Stimulated activated CD4-positive, alpha-beta T cell treated with anti-CD3 and anti-CD28 coated beads, Interleukin-2, amount 100 ng/mL, for 48 hours (primary cell): ENCODE data around the gene ODF2.
A peak's percentile ranks its signal among the peaks of the same experiment; 100 is the strongest.
"Not testable (repeated sequence)": the region's sequence is repeated elsewhere in the genome, so short reads cannot be mapped to it uniquely, and the experiment has no call there.

Experiments
- DNase-seq, 2 donors: peaks; one replicate each; pipeline ENCODE4 v3.0.0-alpha.2; 2020

The ODF2 gene

DNA sequence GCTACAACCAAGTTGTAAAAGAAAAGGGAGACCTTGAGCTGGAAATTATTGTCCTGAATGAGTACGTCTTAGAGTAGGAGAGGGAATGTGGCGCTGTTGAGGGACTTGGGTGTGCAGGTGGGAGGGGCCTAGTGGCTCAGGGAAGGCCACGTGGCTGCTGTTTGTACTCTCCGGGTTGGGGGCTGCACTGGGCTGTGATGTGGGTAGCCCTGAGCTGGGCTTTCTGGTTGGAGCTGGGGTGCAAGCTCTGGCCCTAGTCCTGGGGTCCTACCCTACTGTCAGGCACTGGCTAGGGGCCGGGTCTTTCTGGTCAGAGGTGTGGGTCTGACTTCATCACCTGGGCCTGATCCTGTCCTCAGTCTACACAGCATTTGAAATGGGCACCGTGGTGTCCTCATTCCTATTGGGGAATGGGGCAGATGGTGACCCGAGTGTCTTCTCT lies 29.6 kb downstream of the ODF2 start:
- DNase-seq = no peak

DNA sequence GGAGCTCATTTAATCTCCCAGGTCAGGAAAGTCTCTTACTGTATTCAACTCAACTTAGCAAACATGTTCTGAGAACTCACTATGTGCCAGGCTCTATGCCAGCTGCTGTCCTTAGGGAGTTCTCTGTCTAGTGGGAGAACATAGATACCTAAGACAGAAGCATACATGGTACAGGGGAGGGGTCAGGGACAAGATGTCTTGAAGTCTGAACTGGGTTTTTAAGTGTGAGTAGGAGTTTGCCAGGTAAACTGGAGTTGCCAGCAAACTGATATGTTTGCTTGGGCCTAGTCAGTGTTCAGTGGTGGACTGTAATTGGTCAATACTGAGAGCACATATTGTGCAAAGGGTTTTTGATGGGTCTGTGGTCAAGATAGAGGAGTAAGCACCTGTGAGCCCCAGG lies 30.4 kb downstream of the ODF2 start:
- no peak for DNase-seq

DNA sequence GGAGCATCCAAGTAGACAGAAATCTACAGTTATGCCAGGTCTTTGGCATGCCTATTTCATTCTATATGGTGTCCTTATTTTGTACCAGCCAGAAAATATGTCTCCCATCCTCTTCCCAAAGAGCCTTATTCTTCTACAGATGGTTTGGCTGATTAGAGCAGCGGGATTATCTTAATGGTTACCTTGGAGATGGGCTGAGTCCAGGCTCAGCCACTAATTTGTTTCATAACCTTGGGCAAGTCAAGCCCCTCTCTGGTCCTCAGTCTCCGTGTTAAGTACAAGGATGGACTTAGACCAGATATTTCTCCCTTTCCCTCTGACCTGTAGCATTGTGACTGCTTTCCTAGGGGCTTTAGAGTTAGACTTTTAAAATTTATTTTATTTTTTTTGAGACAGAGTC lies 37.6 kb downstream of the ODF2 start:
- DNase-seq = no peak

DNA sequence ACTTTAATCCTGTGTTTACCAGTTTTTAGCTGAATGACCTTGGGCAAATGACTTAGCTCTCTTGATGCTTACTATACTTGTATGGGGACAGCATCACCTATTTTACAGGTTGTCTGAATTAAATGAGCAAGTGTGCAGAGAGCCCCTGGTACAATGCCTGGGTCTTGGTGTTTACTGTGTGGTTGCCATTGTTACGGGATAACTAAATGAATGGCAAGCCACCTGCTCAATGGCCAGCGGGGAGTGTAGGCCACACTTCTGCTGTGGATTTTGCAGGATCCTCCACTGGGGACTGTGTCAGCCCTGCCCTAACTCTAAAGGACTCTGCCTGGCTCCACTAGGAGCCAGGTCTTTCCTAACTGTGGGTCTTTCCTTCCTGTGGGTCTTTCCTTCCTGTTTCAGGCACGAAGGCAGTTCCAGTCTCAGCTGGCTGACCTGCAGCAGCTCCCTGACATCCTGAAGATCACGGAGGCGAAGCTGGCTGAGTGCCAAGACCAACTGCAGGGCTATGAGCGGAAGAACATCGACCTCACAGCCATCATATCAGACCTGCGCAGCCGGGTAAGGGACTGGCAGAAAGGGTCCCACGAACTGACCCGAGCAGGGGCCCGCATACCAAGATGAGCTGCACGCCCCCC lies 38.4 kb downstream of the ODF2 start:
- DNase-seq = no peak

DNA sequence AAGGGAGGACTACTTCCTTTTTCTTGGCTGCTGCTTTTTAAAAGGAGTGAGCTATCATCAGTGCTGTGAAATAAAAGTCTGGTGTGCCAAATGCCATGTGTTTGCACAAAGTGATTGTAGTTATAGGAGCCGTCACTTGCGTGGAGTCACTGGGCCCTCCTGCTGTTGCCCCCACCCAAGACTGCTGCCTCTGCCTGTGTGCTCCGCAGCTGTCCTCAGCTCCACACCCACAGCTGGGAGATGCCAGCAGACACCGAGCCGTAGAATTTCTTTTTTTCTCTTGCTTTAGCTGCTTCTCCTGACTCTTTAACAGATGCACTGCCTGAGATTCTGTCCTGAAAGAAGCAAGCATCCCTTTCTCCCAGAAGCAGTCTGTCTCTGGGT lies 38.9 kb downstream of the ODF2 start:
- DNase-seq = no peak

DNA sequence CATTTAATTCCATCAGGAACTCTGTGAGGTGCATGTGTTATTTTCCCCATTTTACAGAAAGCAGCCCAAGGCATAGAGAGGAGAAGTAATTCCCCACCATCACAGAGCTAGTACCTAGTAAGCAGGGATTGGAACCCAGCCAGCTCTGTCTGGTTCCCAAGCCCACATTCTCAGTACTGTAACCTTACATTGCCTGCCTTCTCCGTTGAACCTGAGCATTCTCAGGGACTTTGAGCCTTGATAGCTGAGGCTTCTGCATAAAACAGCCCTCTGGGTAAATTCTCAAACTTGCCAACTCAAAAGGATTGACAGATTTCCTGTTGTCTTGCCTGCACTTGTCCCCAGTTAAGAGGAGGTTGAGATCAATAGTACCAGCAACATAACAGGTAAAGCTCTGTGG lies 39.5 kb downstream of the ODF2 start:
- no peak for DNase-seq

DNA sequence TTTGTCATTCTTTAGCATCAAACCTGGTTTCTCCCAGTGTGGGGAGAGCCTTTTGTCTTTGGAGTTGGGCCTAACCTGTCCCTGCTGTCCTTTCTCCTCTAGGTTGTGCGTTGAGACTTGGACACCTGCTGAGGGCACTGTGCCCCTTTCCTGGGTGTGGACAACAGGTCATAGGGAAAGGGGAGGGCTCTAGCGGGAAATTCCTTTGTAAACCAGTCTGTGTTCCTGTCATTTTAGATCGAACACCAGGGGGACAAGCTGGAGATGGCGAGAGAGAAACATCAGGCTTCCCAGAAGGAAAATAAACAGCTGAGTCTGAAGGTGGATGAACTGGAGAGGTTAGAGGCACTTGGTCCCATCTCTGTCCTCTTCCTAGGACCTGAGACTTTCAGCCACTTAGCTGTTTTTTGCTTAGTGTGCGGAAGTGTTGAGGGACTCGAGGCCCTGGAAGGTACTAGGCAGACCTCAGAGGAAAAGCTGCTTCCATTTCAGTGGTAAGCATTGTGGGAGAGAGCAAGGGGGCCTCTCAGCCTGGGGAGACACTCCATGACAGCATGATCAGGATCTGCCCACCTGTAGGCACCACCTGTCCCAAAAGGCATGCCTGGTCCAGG lies 40.1 kb downstream of the ODF2 start:
- DNase-seq = no peak

DNA sequence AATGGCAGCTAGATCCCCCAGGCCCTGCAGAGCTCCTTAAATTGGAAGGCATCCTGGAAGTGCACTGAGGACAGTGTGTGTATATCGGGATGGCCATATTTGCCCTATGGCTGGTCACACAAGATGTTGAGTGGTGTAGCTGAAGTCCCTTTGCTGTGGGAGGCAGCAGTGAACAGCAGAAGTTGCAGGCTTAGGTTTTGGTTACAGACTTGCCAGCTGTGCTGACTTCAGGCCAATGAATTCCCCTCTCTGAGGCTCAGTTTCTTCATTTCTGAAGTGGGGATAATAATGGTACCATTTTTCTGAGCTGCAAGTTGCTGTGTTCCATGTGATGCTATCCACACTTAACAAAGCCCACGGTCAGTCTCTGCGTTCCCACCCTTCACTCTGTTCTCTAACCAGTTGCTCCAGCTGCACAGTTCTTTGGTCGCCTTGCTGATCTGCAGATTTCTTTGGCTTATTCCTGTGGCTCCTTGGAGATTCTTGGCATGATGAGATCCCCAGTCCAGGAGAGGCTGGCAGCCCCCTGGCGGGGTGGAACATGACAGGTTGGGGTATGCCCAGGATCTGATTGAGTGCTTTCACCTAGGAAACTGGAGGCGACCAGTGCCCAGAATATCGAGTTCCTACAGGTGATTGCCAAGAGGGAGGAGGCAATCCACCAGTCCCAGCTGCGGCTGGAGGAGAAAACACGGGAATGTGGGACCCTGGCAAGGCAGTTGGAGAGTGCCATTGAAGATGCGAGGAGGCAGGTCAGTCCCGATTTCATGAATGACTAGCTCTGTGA lies 42.2 kb downstream of the ODF2 start:
- DNase-seq = no peak

DNA sequence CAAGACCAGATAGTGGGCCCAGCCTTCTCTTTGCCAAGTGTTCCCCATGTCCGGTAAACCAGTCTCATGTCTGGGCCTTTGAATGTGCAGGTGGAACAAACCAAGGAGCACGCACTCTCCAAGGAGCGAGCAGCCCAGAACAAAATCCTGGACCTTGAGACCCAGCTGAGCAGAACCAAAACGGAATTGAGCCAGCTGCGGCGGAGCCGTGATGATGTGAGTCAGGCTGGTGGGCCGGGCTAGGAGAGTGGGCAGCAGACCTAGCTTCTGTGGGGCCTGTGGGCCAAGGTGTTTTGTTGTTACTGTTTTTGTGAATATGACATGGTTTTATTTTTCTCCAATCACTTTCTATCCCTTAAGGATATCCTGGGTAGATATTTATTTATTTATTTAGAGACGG lies 43.1 kb downstream of the ODF2 start:
- DNase-seq = no peak

DNA sequence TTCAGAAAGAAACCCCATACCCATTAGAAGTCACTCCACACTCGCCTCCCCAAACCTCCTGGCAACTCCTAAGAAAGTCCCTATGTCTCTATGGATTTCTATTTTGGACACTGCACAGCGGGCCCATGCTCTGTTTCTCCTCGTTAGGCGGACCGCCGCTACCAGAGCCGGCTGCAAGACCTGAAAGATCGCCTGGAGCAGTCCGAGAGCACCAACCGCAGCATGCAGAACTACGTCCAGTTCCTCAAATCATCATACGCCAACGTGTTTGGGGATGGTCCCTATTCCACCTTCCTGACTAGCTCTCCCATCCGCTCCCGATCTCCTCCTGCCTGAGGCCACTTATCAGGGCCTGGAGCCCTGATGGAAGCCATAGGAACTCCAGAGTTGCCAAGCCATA lies 44.1 kb downstream of the ODF2 start:
- DNase-seq = no peak

DNA sequence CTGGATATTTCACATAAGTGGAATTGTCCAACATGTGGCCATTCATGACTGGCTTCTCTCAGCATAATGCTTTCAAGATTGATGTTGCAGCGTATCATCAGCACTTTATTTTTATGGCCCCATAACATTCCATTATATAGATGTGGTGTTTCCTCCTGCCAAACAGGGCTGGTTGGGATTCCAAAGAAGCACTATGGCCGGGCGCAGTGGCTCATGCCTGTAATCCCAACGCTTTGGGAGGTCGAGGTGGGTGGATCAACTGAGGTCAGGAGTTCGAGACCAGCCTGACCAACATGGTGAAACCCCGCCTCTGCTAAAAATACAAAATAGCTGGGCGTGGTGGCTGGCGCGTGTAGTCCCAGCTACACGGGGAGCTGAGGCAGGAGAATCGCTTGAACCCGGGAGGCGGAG lies 47.6 kb downstream of the ODF2 start:
- not testable (repeated sequence) for DNase-seq

DNA sequence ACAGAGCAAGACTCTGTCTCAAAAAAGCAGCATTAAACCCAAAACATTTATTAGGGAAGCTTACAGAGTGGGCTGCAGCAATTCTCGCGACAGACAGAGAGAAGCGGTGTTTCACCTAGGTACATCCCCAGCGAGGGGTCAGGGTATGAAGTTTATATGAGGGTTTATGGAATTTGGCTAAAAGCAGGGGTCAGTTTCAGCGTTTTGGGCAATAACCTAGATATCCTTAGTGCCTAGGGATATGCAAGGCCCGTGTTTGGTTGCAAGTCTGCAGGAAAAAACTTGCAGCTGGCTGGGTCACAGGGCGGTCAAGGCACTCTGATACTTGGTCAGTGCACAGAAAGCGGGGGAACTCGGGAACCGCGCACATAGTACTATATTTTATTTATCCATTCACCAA lies 48.1 kb downstream of the ODF2 start:
- DNase-seq = no peak

DNA sequence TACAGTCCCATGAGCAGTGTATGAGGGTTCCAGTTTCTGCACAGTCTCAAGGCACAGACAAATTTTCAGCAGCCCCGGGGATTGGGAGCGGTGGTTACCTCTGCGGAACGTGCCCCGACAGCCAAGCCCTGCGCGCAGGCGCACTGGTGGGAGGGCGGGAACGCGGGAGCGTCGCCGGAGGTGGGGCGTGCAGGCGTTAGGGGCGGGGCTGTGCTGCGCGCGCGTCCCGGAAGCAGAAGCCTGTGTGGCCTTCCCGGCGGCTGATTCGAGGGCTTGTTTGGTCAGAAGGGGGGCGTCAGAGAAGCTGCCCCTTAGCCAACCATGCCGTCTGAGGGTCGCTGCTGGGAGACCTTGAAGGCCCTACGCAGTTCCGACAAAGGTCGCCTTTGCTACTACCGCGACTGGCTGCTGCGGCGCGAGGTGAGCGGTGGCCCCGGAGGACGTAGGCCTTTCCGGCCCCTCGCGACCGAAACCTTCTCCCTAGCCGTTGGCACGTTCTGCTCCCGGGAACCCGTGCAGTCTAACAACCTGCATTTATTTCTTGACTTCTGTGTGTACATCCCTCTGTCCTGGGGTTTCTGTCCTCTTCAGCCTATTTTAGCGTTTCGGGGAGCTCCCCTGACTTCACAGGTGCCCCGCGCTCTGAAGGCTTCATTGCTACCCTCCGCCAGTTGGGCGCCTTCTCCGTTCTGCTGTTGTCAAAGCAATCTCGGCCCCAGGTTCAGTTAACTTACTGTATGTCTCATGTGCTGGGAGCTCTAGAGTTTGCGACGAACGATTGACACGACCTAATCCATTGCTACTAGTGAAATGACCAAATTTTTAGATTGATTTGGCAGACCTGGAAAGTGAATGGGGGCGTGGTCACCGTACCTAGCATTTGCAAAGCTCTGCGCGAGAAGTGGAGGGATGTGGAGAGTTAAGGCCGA lies 48.9 kb downstream of the ODF2 start, which contains the start of gene GLE1:
Gene GLE1, plus strand, starts transcription at position 235 of the 929 bp plus-strand sequence. Its CDS starts 87 bp downstream, at position 322.
- peak; percentile 98 for DNase-seq

DNA sequence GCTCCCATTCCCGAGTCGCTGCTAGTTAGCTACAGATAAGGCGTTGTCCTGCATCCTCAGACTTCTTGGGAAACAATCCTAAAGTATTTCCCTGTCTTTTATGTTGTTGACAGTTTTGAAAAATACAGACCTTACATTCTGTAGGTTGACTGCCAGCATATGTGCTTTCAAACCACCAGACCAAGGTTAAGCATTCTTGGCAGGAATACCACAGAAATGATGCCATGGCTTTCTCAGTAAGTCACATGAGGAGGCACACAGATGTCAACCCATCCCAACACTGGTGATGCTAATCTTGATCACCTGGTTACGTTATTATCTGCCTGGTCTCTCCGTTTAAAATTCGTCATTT lies 49.6 kb downstream of the ODF2 start:
- DNase-seq = no peak

DNA sequence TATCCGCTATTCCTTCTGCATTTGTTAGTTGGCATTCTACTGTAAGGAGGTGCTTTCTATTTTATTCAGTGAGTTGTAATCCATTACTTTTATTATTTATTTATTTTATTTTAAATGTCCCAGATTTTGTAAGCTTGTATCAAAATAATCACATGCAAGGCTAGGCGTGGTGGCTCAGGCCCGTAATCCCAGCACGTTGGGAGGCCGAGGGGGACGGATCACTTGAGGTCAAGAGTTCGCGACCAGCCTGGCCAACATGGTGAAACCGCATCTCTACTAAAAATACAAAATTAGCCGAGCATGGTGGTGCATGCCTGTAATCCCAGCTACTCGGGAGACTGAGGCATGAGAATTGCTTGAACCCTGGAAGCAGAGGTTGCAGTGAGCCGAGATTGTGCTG lies 50.1 kb downstream of the ODF2 start:
- not testable (repeated sequence) for DNase-seq

DNA sequence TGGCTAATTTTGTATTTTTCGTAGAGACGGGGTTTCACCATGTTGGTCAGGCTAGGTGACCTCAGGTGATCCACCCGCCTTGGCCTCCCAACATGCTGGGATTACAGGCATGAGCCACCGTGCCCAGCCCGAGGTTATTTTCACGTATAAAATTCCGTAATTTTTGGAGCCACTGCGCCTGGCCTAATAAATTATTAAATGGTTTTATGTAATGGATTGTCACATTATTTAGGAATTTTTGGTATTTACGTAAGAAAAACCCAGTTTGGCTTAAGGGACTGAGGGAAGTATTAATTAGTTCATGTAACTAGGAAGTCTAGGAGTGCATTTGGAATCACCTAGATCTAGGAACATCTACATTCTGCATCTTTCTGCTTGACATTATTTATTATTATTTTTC lies 57.0 kb downstream of the ODF2 start:
- DNase-seq = no peak

DNA sequence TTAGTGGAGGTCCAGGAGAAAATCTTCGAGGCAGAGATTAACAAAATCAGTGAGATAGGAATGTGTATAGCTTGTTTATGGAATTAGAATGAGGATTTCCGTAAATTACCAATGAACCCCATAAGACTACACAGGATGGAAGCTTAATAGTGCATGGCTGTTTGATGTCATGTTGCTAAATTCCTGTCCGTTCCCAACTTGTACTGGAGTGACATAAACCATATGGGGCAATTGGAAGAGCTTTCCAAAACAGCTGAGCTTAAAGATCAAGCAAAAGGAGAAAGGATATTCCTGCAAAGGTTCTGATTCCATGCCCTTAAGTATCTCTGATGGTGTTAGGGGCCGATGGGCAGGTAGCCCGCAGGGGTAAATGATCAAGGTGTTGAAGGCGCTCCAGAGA lies 66.2 kb downstream of the ODF2 start:
- no peak for DNase-seq

DNA sequence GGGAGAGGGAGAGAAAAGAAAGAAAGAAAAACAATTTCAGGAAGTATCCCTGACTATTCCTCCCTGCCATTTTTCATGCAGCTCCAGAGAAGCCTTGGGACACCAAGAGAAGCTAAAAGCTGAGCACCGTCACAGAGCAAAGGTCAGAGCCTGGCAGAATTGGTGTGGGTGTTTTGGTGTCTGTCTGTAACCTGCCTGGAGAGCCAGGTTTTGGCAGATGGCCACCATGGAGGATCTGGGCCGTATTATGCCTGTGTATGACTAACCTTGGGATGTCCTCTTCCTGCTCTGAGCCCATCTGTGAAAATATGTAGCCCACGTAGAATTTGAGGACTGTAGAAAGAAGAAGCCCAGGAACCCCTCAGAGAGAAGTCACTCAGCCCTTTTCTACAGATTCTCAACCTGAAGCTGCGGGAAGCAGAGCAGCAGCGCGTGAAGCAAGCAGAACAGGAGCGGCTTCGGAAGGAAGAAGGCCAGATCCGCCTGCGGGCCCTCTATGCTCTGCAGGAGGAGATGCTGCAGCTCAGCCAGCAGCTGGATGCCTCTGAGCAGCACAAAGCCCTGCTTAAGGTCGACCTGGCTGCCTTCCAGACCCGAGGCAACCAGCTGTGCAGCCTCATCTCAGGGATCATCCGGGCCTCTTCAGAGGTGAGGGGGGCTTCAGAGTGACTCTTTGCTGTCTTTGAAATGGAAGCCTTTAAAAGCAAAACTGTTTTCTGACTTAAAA lies 67.6 kb downstream of the ODF2 start:
- DNase-seq = no peak

DNA sequence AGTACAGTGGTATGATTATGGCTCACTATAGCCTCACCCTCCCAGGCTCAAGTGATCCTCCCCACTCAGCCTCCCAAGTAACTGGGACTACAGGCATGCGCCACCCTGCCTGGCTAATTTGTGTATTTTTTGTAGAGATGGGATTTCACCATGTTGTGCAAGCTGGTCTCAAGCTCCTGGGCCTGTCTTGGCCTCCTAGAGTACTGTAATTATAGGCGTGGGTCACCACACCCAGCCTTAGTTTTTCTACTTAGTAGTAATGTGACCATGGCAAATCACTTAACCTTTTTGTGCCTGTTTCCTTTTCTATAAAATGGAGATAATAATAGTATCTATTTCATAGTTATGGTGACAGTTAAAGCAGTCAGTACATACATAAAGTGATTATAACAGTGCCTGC lies 70.9 kb downstream of the ODF2 start:
- no peak for DNase-seq

DNA sequence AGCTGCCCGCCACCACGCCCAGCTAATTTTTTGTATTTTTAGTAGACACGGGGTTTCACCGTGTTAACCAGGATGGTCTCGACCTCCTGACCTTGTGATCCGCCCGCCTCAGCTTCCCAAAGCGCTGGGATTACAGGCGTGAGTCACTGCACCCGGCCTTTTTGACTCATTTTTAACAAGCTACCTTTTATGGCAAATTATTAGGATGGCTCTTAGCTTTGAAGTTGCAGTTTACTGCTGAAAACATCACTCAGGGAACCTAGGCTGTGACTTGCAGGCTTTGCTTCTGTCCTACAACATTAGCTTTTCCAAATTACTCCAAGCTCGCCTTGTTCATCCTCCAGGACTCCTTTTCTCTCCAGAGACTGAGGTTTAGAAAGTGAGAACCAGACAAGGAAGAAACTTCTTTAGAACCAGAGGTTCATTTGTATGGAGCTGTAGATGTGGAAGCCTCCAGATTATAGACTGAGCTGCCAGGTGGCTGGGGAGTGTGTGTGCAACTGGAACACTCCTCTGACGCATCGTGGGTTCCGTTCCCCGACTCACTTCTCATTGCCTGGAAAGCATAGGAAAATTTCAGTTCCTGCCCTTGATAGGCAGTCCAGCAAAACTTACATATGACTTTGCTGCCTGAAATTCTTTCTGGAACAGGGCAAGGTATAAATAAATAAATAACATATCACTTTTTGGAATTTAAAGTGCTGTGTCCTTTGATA lies 72.8 kb downstream of the ODF2 start:
- DNase-seq = no peak

DNA sequence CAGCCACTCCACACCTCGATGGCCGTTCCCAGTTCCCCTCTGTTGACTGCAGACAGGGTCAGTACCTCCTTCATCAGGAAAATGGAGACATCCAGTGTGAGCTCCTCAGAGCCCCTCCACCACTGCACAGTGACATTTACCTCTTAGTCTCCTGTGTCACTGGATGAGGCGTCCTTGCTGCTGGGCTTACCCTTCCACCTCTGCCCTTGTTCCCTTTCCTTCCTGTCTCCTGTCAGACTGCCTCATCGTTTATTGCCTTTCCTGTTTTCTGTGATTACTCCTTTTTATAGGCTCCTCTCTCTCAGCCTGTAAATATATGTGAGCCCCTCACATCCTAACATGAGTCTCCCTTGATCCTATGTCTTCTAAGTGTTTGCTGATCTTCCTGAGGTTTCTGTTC lies 73.4 kb downstream of the ODF2 start:
- no peak for DNase-seq

DNA sequence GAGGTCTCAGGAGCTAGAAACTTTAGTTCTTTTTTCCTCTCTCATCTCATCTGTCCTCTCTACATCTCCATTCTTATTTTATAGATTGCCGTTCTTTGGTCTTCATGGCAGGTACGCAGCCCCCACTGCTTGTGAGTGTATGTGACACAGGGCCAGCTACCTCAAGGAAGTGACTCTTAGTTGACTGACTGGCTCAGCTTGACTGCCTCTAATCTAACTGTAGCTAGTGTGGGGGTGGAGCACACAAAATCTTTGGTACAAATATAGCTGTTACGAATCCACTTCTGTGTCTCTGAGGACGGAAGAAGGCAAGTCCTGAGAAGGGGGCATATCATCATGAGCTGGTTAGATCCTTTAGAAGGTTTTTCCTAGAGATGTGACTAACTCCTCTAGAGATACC lies 76.8 kb downstream of the ODF2 start:
- DNase-seq = no peak
